Ovary (tissue), 3 donors: Measurements from ENCODE around the gene UST.

Experiments used
- EP300 ChIP-seq: sonication (generic); formaldehyde crosslinking; IDR thresholded peaks from one replicate; pipeline ENCODE4 v1.6.1; 2017; ENCODE audit warnings: antibody characterized with exemption
- POLR2A ChIP-seq: fragments of 450-650 bp; IDR thresholded peaks from one replicate; pipeline ENCODE4 v1.6.1; 2017; ENCODE audit warnings: antibody characterized with exemption, mild to moderate bottlenecking, moderate library complexity
- TF ChIP-seq, protein P1 (sequence below), 3 donors: fragments of 450-650 bp in 2 of 3; fragments of 200-600 bp in 1 of 3; IDR thresholded peaks; one replicate each; pipeline versions ENCODE4 v1.5.1 to v1.8.0; 2016 to 2022; ENCODE audit warnings: antibody characterized with exemption in 3 of 3, mild to moderate bottlenecking in 1 of 3
- donor health status: DM: no; HTN: no; CAD: no.

GRCh38 chr6:148836751-148837150 is 89.9 kb downstream of the UST start:
- TF ChIP-seq, protein P1, sequence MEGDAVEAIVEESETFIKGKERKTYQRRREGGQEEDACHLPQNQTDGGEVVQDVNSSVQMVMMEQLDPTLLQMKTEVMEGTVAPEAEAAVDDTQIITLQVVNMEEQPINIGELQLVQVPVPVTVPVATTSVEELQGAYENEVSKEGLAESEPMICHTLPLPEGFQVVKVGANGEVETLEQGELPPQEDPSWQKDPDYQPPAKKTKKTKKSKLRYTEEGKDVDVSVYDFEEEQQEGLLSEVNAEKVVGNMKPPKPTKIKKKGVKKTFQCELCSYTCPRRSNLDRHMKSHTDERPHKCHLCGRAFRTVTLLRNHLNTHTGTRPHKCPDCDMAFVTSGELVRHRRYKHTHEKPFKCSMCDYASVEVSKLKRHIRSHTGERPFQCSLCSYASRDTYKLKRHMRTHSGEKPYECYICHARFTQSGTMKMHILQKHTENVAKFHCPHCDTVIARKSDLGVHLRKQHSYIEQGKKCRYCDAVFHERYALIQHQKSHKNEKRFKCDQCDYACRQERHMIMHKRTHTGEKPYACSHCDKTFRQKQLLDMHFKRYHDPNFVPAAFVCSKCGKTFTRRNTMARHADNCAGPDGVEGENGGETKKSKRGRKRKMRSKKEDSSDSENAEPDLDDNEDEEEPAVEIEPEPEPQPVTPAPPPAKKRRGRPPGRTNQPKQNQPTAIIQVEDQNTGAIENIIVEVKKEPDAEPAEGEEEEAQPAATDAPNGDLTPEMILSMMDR (IDR thresholded peaks at IDR 0.05) = no peak
- TF ChIP-seq POLR2A = no peak
- TF ChIP-seq EP300 = no peak
